BJ (cell line): ENCODE results near the gene RAB12. TPM values are rescaled to one million over a fixed set of nuclear protein-coding genes. Genes with fewer than 3 reads are reported as not detected.

ENCODE experiments used
- CTCF ChIA-PET: fragments of 350-600 bp; formaldehyde crosslinking; extraction: SDS; loops from one replicate; lab custom pipeline; 2021; ENCODE audit warnings: antibody characterized with exemption, inconsistent platforms; lab: Yijun Ruan, JAX
- POLR2A ChIA-PET: fragments of 300-600 bp; sonication (Branson Sonifier 250); formaldehyde crosslinking; extraction: SDS; loops from one replicate; lab custom pipeline; 2021; ENCODE audit warnings: antibody characterized with exemption; lab: Charles Lee
- DNase-seq: peaks from one replicate; pipeline ENCODE4 v3.0.0-alpha.2; 2011; ENCODE audit warnings: low read depth
- H3K27me3 ChIP-seq: 2 replicates; pipeline ENCODE4 v1.6.0; 2011; ENCODE audit warnings: low read length; ENCODE audit not compliant: control insufficient read depth, insufficient read depth
- H3K36me3 ChIP-seq: 2 replicates; pipeline ENCODE4 v1.5.1; 2011; ENCODE audit warnings: low read length; ENCODE audit not compliant: control insufficient read depth, insufficient read depth
- H3K4me3 ChIP-seq: 2 replicates; pipeline ENCODE4 v1.5.1; 2011; ENCODE audit warnings: low read depth, mild to moderate bottlenecking, control low read depth, low read length
- CTCF ChIP-seq: IDR thresholded peaks from 2 replicates; pipeline ENCODE4 v1.5.1; 2011; ENCODE audit warnings: low read depth, mild to moderate bottlenecking, control low read depth, inconsistent platforms, low read length, moderate library complexity; ENCODE audit not compliant: insufficient read depth
- polyA plus RNA-seq: library from polyadenylated mRNA; depleted of rRNA; stranded (reverse); fragments of >200 nt; gene quantifications from 2 replicates; pipeline ENCODE4 v1.2.3, GENCODE V29; 2011

RAB12 gene
- polyA plus RNA-seq, 1 experiment = 8.8 TPM

- ChIA-PET POLR2A (no interaction called here), CTCF (interaction anchor here (0.7 to 5.1 kb wide), 6 partner anchors 37 to 433 kb away, joined by 3 to 75 read pairs (median 6); no protein-coding TSS in a partner anchor)
- H3K27me3 ChIP-seq = 0 out of 2 replicates have a peak, but pooled peaks cover 1% of the 10 kb centered on the region
- no peak overlapping the region for H3K4me3 ChIP-seq
- no peak for TF ChIP-seq CTCF
- no peaks in the 10 kb centered on the region for H3K36me3 ChIP-seq
- DNase-seq = no peak
Observed at GRCh38 chr18:8657050-8657820, 48.0 kb downstream of the RAB12 start.

GRCh38 chr18:8657873-8658470 is 48.7 kb downstream of the RAB12 start:
- Histone ChIP-seq H3K36me3 (no peaks in the 10 kb centered on the region), H3K4me3 (no peak overlapping the region), H3K27me3 (0 out of 2 replicates have a peak, but pooled peaks cover 1% of the 10 kb centered on the region)
- no peak for DNase-seq
- POLR2A ChIA-PET = no interaction called here
- CTCF ChIA-PET = interaction anchor here (0.7 to 2.5 kb wide), 4 partner anchors 11 to 330 kb away, joined by 3 to 10 read pairs (median 8); no protein-coding TSS in a partner anchor
- no peak for TF ChIP-seq CTCF

- Histone ChIP-seq H3K36me3 (no peaks in the 10 kb centered on the region), H3K4me3 (no peak overlapping the region), H3K27me3 (no peaks in the 10 kb centered on the region)
- no peak for DNase-seq
- ChIA-PET POLR2A (no interaction called here), CTCF (interaction anchor here (1.3 to 2.5 kb wide), 4 partner anchors 10 to 329 kb away, joined by 3 to 10 read pairs (median 8); no protein-coding TSS in a partner anchor)
- no peak for TF ChIP-seq CTCF
Observed at GRCh38 chr18:8658858-8659485, 49.7 kb downstream of the RAB12 start.

- no peak for DNase-seq
- CTCF ChIA-PET = interaction anchor here (0.6 to 4.1 kb wide), 6 partner anchors 9 to 329 kb away, joined by 3 to 16 read pairs (median 8); no protein-coding TSS in a partner anchor
- TF ChIP-seq CTCF = no peak
- Histone ChIP-seq H3K36me3 (no peaks in the 10 kb centered on the region), H3K4me3 (no peak overlapping the region), H3K27me3 (no peaks in the 10 kb centered on the region)
- POLR2A ChIA-PET = no interaction called here
Observed at GRCh38 chr18:8659609-8660242, 50.5 kb downstream of the RAB12 start.
